ENCODE data around the gene TMEM204.

TMEM204 gene

DNA sequence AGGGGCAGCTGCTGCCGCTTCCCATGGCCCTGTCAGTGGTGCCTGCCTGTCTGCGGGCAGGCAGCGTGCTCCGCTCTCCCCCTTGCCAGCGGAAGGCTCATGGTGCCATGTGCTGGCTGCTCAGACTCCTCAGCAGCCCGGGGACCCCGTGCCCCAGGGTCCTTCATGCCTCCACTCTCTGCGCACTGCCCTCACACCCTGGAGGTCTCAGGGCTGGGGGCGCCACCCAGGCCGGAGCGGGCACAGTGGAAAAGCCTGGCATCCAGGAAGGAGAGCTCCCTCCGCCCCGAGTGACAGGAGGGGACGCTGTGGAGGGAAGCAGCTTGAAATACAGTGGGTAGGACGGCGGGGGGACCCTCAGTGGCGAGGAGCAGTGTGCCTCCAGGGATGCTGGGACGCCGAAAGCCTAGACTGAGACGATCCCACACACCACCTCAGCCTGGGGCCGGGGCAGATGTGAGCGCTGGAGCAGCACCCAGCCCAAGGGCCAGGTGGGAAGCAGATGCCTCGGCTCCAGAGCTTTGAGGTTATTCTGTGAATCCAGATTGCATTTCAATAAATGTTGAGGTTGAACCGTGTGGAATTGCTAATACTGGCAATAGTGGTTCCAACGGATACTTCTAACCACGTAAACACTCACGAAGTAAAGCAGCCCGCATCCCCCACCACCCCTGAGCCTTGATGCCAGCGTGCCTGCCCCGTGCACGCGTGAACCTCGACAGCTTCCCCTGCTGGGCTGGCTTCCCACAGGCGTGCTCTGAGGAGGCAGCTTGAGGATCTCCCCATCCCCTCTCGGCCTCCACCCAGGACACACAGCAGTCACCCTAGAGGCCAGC lies 6.5 kb downstream of the TMEM204 start:
- DNase-seq, result no peak

- DNase-seq, result no peak
Measured at GRCh38 chr16:1540556-1540855, 7.0 kb downstream of the TMEM204 start.

DNA sequence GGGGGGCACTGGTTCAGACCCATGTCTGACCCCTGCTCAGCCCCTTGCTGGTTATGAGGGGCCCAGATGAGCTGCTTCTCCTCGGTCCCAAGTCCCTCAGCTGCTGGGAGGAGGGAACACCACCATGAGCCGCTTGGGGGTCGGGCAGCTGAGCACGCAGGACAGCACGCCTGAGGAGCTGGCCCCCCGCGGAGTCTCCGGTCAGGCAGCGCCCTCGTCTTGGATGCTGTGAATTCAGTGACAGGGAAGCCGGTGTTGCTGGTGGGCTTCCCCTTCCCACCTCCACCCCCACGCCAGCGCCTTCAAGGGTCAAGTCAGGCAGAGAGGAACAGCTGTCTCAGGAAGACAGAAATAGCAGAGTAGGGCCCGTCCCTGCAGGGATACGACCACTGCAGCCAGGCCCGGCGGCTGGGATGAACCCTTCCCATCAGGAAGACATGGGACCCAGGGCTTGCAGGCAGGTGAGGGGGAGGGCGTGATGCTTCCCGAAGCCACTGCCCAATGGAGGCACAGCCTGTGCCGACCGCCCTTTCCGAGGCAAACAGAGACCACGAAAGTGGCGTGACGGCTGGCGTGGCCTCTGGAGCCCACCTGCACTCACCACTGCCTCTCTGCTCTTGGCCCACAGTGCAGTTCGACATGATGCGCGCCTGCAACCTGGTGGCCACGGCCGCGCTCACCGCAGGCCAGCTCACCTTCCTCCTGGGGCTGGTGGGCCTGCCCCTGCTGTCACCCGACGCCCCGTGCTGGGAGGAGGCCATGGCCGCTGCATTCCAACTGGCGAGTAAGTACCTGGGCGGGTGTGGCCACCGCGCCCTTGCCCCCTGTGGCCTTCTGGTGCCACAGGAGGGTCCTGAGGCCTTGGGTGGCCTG lies 8.1 kb downstream of the TMEM204 start:
- DNase-seq, result no peak

DNA sequence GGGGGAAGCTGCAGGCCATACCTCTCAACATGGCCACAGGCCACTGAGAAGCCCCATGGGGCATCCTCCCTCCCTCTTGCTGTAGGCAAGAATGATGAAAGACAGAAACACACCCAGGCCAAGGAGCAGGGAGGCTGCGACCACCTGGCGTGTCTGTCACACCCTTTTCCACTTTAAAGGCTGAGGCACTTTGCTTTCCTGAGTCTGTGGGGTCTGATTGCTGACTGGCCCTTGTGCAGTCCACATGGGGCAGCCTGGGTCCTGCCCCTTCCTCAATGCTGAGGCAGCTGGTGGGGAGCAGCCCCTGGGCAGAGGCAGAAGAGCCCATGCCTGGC lies 8.7 kb downstream of the TMEM204 start:
- DNase-seq, result no peak

GRCh38 chr16:1542533-1542932 lies 9.1 kb downstream of the TMEM204 start:
- DNase-seq, result no peak

- DNase-seq, result no peak
Measured at GRCh38 chr16:1543085-1543896, 9.8 kb downstream of the TMEM204 start.

DNA sequence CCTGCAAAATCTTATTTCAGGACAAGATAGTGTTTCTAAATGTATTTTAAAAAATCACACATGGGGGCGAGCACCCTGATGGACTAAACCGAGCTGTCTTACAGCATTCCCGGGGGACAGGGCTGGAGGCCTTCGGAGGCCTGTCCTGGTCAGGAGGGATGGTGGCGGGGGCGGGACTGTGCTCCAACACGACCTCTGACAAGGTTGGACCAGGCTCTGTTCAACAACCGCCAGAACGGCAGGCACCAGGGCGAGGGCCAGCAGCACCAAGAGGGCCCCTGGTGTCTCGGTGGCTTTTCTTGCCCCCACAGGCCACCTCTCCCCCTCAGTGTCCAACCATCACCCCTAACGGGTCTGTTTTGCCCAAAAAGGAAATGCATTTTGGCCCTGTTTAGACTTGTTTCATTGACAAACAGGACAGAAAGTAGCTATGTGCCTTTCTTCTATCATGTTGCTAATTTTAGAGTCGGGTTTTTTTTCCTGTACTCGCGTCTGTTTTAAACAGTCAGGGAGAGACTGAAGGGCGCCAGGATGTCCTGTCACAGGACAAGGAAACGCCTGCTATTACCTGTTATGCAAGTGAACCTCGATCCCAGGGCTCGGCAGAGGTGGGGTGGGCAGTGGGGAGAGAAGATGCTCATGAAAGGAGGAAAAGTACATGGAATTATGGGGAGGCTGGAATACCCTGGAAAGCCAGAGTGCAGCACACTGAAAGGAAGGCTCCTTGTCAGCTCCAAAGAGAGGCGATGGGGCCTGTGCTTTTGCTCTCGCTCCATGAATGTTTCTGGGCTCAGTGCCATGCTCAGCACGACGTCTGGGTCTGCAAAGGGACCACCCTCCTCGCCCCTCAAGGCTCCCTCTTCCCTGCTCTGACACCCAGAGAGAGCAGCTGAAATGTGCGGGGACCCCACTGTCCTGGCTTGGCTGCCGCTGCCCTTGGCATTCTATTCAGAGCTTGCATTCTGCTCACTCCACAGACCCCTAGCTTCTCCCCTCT lies 11.9 kb downstream of the TMEM204 start:
- DNase-seq, result no peak

GRCh38 chr16:1546430-1546829 lies 13.0 kb downstream of the TMEM204 start:
- no peak for DNase-seq

DNA sequence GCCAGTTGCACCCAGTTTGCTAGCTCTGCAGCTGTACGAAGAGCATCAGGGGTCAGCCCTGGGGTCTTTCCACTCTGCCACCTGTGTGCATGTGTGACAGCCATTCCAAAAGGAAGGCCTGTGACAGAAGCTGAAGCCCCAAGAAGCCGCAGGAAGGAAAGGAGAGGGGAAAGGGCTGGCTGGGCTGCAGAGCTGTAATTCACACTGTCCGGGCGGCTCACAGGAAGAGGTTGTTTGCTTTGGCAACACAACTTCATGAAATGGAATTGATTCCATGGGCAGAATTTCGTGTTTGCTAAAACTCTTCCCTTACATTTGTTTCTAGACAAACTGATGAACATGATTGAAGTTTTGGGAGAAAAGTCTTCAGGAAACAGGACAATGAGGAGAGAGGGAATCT lies 14.8 kb downstream of the TMEM204 start:
- DNase-seq, result no peak

DNA sequence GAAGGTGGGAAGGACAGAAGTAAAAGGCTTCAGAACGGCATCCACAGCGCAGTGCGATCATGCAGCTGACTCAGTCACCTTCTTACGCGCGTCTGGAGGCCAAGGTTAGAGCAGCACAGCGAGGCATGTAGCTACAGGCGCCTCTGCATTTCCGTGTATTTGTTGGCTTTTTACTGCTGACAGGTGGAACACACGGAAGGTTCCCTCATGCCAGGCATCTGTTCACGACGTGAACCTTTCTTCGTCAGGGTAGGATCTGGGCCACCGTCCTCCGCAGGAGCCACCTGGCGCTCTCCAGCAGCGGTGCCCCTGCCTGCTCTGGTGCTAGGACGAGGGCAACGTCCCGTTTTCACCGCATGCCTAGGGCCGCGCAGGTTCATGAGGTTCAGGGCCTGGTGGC lies 15.3 kb downstream of the TMEM204 start:
- DNase-seq, result no peak

DNA sequence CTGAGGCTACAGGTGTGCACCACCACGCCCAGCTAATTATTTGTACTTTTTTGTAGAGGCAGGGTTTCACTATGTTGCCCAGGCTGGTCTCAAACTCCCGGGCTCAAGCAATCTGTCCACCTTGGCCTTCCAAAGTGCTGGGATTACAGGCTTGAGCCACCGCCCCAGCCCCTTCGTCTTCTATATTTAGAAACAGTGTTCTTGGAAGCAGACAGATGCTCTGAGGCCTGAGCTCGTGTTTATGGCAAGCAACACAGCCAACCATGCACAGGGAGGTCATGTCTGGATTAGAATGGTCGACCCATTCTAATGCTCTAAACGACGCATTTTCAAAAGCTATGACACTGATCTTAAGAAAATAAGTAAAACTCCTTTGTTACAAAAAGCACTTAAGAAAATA lies 16.6 kb downstream of the TMEM204 start:
- no peak for DNase-seq

GRCh38 chr16:1550696-1551095 lies 17.2 kb downstream of the TMEM204 start:
- no peak for DNase-seq

DNA sequence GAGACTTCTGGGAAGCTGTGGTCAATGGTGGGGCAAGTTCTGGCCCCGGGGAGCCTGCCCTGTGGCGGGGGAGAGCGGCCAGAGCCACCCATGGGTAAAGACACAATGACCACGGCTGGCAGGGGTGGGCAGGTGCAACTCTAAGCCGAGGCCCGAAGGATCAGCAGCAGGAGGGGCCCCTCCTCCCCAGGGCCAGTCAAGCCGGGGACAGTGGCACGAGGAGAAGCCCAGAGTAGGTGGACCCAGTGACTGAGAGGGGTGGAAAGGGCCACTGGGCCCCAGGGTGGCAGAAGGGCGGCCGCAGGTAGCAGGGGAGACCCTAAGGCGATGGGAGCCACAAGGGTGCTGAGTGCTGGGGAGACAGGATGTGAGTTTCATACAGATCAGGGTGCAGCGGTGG lies 17.7 kb downstream of the TMEM204 start:
- no peak for DNase-seq

- DNase-seq, result no peak
Measured at GRCh38 chr16:1552129-1552528, 18.7 kb downstream of the TMEM204 start.

- no peak for DNase-seq
Measured at GRCh38 chr16:1553946-1554825, 20.7 kb downstream of the TMEM204 start.

DNA sequence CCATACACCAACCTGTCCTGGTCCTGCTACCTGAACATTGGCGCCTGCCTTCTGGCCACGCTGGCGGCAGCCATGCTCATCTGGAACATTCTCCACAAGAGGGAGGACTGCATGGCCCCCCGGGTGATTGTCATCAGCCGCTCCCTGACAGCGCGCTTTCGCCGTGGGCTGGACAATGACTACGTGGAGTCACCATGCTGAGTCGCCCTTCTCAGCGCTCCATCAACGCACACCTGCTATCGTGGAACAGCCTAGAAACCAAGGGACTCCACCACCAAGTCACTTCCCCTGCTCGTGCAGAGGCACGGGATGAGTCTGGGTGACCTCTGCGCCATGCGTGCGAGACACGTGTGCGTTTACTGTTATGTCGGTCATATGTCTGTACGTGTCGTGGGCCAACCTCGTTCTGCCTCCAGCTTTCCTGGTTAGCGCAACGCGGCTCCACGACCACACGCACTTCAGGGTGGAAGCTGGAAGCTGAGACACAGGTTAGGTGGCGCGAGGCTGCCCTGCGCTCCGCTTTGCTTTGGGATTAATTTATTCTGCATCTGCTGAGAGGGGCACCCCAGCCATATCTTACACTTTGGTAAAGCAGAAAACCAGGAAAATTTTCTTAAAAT lies 21.5 kb downstream of the TMEM204 start:
- no peak for DNase-seq

- DNase-seq, result no peak
Measured at GRCh38 chr16:1556254-1556653, 22.8 kb downstream of the TMEM204 start.

- no peak for DNase-seq
Measured at GRCh38 chr16:1557074-1557473, 23.6 kb downstream of the TMEM204 start.

- DNase-seq, result no peak
Measured at GRCh38 chr16:1557576-1557975, 24.1 kb downstream of the TMEM204 start.

DNA sequence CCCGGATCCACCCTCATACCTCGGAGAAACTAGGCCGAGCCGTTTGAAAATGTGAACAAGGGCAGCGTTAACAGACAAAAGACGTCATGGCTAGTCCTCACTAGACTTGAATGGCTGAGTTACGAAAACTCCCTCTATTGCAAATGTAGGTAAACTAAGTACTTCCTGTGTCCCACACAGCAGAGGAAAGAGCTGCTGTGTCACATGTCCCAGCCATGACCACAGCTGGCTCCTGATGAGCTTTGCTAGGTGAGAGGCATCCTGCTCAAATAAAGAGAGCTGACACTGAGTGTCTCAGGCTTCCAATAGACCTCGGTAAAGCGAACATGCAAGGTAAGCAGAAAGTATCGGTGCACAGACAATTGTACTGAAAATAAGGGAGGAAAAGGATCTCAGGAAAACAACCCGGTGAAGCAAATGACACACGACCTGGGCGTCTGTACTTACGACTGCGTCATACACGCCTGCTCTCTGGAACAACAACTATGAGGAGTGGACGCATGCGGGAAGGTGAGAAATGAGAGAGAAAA lies 26.0 kb downstream of the TMEM204 start:
- peak in 1 of 4 experiments; percentile 12 for DNase-seq
